ENCODE data around the gene HSPD1. TPM values are rescaled to one million over a fixed set of nuclear protein-coding genes. Genes with fewer than 3 reads are reported as not detected.

Gene HSPD1
- total RNA-seq, 1 experiment from 2014 or later = 995 TPM

- TF ChIP-seq, protein P1, sequence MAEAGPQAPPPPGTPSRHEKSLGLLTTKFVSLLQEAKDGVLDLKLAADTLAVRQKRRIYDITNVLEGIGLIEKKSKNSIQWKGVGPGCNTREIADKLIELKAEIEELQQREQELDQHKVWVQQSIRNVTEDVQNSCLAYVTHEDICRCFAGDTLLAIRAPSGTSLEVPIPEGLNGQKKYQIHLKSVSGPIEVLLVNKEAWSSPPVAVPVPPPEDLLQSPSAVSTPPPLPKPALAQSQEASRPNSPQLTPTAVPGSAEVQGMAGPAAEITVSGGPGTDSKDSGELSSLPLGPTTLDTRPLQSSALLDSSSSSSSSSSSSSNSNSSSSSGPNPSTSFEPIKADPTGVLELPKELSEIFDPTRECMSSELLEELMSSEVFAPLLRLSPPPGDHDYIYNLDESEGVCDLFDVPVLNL (CRISPR knock-in tag; IDR thresholded peaks at IDR 0.05; ENCODE audit: borderline replicate concordance, low read depth) = no peak
- no peak for TF ChIP-seq MXD4 (CRISPR knock-in tag; IDR thresholded peaks at IDR 0.05; ENCODE audit: borderline replicate concordance)
- TF ChIP-seq ZNF138 (CRISPR knock-in tag; conservative IDR thresholded peaks at IDR 0.05) = no peak
- TF ChIP-seq PRRX2 (CRISPR knock-in tag; IDR thresholded peaks at IDR 0.05) = no peak
Observed at GRCh38 chr2:197538412-197538811, 38.8 kb upstream of the HSPD1 start (continued).

- H3K4me3 Mint-ChIP-seq = peak overlapping the region; percentile 99
- H3K4me1 Mint-ChIP-seq = peaks cover 53% of the 10 kb centered on the region
- ChIA-PET POLR2A (interaction anchor here (2.7 to 3.3 kb wide), 2 partner anchors 11 to 17 kb away, joined by 14 to 64 read pairs; partner anchors contain the start of genes HSPD1 and HSPE1), CTCF (no interaction called here)
- ATAC-seq (no peak), DNase-seq (ENCODE audit: low spot score) (no peak)
- peaks cover 21% of the 10 kb centered on the region for H3K36me3 Mint-ChIP-seq
- peaks cover 10% of the 10 kb centered on the region for H3K9me3 Mint-ChIP-seq
- H3K27me3 Mint-ChIP-seq (ENCODE audit: low read depth) = no peaks in the 10 kb centered on the region
- H3K27ac Mint-ChIP-seq = no peak overlapping the region
- TF ChIP-seq, protein P2, sequence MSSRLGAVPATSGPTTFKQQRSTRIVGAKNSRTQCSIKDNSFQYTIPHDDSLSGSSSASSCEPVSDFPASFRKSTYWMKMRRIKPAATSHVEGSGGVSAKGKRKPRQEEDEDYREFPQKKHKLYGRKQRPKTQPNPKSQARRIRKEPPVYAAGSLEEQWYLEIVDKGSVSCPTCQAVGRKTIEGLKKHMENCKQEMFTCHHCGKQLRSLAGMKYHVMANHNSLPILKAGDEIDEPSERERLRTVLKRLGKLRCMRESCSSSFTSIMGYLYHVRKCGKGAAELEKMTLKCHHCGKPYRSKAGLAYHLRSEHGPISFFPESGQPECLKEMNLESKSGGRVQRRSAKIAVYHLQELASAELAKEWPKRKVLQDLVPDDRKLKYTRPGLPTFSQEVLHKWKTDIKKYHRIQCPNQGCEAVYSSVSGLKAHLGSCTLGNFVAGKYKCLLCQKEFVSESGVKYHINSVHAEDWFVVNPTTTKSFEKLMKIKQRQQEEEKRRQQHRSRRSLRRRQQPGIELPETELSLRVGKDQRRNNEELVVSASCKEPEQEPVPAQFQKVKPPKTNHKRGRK (CRISPR knock-in tag; IDR thresholded peaks at IDR 0.05; ENCODE audit: borderline replicate concordance) = no peak
Observed at GRCh38 chr2:197517150-197517549, 17.5 kb upstream of the HSPD1 start.

GRCh38 chr2:197516393-197516761, 16.7 kb upstream of the HSPD1 start:
- peak overlapping the region; percentile 99 for H3K4me3 Mint-ChIP-seq
- POLR2A ChIA-PET = interaction anchor here (1.0 to 3.3 kb wide), 8 partner anchors 11 to 83 kb away, joined by 3 to 64 read pairs (median 5); partner anchors contain the start of genes COQ10B, HSPD1, HSPE1 and SF3B1

More at GRCh38 chr2:197516393-197516761, 16.7 kb upstream of the HSPD1 start:
- CTCF ChIA-PET = interaction anchor here (1.1 kb wide), 1 partner anchor 83 kb away, joined by 3 read pairs; no protein-coding TSS in a partner anchor
- no peaks in the 10 kb centered on the region for H3K27me3 Mint-ChIP-seq (ENCODE audit: low read depth)
- peaks cover 6% of the 10 kb centered on the region for H3K9me3 Mint-ChIP-seq
- peaks cover 48% of the 10 kb centered on the region for H3K4me1 Mint-ChIP-seq
- DNase-seq (ENCODE audit: low spot score) (no peak), ATAC-seq (peak; percentile 49)
- TF ChIP-seq KAT7 (CRISPR knock-in tag; IDR thresholded peaks at IDR 0.05; ENCODE audit: borderline replicate concordance) (no peak), FOXK1 (CRISPR knock-in tag; IDR thresholded peaks at IDR 0.05) (no peak), ESRRA (CRISPR knock-in tag; IDR thresholded peaks at IDR 0.05; ENCODE audit: borderline replicate concordance) (0 out of 2 replicates have a peak, but pooled peaks have one; percentile 8), ZNF425 (CRISPR knock-in tag; conservative IDR thresholded peaks at IDR 0.05) (no peak), JAZF1 (CRISPR knock-in tag; IDR thresholded peaks at IDR 0.05) (no peak), HMGXB4 (CRISPR knock-in tag; IDR thresholded peaks at IDR 0.05) (no peak)
- TF ChIP-seq, protein P3, sequence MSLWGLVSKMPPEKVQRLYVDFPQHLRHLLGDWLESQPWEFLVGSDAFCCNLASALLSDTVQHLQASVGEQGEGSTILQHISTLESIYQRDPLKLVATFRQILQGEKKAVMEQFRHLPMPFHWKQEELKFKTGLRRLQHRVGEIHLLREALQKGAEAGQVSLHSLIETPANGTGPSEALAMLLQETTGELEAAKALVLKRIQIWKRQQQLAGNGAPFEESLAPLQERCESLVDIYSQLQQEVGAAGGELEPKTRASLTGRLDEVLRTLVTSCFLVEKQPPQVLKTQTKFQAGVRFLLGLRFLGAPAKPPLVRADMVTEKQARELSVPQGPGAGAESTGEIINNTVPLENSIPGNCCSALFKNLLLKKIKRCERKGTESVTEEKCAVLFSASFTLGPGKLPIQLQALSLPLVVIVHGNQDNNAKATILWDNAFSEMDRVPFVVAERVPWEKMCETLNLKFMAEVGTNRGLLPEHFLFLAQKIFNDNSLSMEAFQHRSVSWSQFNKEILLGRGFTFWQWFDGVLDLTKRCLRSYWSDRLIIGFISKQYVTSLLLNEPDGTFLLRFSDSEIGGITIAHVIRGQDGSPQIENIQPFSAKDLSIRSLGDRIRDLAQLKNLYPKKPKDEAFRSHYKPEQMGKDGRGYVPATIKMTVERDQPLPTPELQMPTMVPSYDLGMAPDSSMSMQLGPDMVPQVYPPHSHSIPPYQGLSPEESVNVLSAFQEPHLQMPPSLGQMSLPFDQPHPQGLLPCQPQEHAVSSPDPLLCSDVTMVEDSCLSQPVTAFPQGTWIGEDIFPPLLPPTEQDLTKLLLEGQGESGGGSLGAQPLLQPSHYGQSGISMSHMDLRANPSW (CRISPR knock-in tag; conservative IDR thresholded peaks at IDR 0.05; ENCODE audit: low read depth) = 0 out of 2 replicates have a peak, but pooled peaks have one; percentile 22
- TF ChIP-seq, protein P4, sequence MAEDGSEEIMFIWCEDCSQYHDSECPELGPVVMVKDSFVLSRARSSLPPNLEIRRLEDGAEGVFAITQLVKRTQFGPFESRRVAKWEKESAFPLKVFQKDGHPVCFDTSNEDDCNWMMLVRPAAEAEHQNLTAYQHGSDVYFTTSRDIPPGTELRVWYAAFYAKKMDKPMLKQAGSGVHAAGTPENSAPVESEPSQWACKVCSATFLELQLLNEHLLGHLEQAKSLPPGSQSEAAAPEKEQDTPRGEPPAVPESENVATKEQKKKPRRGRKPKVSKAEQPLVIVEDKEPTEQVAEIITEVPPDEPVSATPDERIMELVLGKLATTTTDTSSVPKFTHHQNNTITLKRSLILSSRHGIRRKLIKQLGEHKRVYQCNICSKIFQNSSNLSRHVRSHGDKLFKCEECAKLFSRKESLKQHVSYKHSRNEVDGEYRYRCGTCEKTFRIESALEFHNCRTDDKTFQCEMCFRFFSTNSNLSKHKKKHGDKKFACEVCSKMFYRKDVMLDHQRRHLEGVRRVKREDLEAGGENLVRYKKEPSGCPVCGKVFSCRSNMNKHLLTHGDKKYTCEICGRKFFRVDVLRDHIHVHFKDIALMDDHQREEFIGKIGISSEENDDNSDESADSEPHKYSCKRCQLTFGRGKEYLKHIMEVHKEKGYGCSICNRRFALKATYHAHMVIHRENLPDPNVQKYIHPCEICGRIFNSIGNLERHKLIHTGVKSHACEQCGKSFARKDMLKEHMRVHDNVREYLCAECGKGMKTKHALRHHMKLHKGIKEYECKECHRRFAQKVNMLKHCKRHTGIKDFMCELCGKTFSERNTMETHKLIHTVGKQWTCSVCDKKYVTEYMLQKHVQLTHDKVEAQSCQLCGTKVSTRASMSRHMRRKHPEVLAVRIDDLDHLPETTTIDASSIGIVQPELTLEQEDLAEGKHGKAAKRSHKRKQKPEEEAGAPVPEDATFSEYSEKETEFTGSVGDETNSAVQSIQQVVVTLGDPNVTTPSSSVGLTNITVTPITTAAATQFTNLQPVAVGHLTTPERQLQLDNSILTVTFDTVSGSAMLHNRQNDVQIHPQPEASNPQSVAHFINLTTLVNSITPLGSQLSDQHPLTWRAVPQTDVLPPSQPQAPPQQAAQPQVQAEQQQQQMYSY (CRISPR knock-in tag; IDR thresholded peaks at IDR 0.05) = peak; percentile 56
- peak overlapping the region; percentile 95 for H3K27ac Mint-ChIP-seq
- H3K36me3 Mint-ChIP-seq = peaks cover 16% of the 10 kb centered on the region
